ENCODE measurements around the gene GIT1. TPM values are rescaled to one million over a fixed set of nuclear protein-coding genes. Genes with fewer than 3 reads are reported as not detected.
A peak's percentile ranks its signal among the peaks of the same experiment; 100 is the strongest.

The GIT1 gene
- total RNA-seq, 1 donor from 2014 or later = 46.7 TPM

DNA sequence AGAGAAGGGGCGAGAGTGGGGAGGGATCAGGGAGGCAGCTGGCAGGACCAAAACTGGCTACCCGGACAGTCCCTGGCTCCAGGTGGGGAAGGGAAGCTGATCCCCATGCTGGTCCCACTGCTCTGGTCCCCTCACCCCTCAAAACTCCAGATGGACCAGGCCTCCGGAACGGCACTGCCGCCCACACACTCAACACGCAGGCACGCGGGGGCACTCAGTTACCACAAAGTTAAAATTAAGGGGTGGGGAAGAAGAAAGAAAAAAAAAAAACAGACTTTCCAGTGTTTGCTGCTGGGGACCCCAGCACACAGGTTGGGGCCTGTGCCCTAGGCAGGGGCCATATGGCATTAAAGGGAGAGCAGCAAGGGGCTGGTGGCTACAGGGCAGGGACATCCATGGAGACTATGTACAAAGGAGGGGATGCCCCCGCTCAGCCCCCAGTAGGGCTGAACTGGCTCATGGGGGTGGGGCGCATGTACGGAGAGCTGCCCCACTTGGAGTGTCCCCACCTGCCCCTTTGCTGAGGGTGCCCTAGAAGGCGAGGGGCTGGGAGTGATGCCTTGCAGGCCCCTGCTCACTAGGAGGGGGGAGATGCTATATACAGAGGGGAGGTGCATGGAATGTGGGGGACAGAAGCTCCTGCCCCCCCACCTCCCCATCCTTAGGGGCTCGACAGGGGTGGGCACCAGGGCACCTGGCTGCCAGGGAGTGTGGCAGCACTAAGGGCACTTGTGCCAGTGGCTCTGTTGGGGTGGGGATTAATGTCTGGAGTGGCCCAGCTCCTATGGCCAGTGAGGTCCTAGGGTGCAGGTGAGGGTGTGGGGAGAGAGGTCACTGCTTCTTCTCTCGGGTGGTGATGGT, 15.3 kb downstream of the GIT1 start:
- TF ChIP-seq, protein P1, sequence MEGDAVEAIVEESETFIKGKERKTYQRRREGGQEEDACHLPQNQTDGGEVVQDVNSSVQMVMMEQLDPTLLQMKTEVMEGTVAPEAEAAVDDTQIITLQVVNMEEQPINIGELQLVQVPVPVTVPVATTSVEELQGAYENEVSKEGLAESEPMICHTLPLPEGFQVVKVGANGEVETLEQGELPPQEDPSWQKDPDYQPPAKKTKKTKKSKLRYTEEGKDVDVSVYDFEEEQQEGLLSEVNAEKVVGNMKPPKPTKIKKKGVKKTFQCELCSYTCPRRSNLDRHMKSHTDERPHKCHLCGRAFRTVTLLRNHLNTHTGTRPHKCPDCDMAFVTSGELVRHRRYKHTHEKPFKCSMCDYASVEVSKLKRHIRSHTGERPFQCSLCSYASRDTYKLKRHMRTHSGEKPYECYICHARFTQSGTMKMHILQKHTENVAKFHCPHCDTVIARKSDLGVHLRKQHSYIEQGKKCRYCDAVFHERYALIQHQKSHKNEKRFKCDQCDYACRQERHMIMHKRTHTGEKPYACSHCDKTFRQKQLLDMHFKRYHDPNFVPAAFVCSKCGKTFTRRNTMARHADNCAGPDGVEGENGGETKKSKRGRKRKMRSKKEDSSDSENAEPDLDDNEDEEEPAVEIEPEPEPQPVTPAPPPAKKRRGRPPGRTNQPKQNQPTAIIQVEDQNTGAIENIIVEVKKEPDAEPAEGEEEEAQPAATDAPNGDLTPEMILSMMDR (IDR thresholded peaks at IDR 0.05; ENCODE audit: partially characterized antibody, unreplicated experiment) = no peak
- Mint-ChIP-seq H3K4me3 (ENCODE audit: unreplicated experiment) (no peak overlapping the region), H3K27me3 (ENCODE audit: unreplicated experiment) (peaks cover 15% of the 10 kb centered on the region), H3K4me1 (ENCODE audit: low read depth, unreplicated experiment) (peaks cover 4% of the 10 kb centered on the region), H3K9me3 (ENCODE audit: unreplicated experiment) (no peaks in the 10 kb centered on the region), H3K36me3 (ENCODE audit: unreplicated experiment) (no peaks in the 10 kb centered on the region), H3K27ac (ENCODE audit: unreplicated experiment) (no peak overlapping the region)
- DNase-seq = peak; percentile 9

DNA sequence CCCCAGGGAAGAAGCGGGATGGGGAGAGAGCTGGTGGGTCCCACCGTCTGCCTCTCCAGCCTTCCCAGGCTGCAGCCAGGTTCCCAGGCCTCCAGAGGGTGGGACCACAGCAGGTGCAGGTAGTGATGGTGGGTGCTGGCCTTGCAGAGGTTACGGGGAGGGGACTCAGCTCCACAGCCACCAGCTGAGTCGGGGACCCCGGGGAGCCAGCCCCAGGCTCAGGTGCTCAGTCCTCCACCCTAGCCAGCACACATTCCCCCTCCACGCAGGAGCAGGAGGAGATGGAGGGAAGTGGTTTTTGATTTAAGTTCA, 15.9 kb downstream of the GIT1 start:
- no peaks in the 10 kb centered on the region for H3K9me3 Mint-ChIP-seq (ENCODE audit: unreplicated experiment)
- H3K27ac Mint-ChIP-seq (ENCODE audit: unreplicated experiment) = no peak overlapping the region
- no peak overlapping the region for H3K4me3 Mint-ChIP-seq (ENCODE audit: unreplicated experiment)
- H3K4me1 Mint-ChIP-seq (ENCODE audit: low read depth, unreplicated experiment) = peaks cover 5% of the 10 kb centered on the region
- no peak for DNase-seq
- no peaks in the 10 kb centered on the region for H3K36me3 Mint-ChIP-seq (ENCODE audit: unreplicated experiment)
- TF ChIP-seq, protein P1 (IDR thresholded peaks at IDR 0.05; ENCODE audit: partially characterized antibody, unreplicated experiment) = no peak
- peaks cover 17% of the 10 kb centered on the region for H3K27me3 Mint-ChIP-seq (ENCODE audit: unreplicated experiment)

DNA sequence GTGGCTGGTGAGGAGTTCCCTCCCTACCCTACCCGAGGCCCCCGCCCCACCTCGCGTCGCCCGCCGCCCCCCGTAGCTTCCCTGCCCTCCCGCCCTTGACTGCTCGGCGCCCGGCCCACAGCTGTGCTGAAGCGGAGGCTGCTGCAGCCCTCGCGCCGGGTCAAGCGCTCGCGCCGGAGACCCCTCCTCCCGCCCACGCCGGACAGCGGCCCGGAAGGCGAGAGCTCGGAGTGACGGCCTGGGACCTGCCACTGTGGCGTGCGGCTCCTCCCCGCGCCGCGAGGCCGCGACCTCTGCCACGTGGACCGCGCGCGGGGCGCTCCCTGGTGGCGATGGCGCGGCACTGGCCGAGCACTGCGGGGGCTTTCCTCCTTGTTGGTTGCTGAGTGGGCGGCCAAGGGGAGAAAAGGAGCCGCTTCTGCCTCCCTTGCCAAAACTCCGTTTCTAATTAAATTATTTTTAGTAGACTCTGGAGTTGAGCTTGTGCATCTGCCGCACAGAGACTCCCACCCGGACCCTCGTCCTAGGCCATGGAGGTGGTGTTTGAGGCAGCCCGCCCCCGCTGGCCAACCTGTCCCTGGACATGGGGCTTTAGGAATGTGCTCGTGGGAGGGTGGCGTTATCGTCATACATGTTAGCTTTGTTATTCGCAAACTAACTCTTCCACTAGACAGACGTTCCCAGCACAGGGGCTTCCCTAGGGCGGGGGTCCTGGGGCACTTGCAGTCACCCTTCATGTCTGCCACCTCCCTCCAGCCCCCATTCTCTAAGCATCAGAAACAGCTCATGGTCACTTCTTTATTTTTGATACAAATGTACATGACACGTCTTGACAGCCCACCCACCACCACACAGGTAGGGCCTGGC, 16.5 kb downstream of the GIT1 start:
- Mint-ChIP-seq H3K4me3 (ENCODE audit: unreplicated experiment) (no peak overlapping the region), H3K27ac (ENCODE audit: unreplicated experiment) (no peak overlapping the region), H3K27me3 (ENCODE audit: unreplicated experiment) (peaks cover 20% of the 10 kb centered on the region), H3K4me1 (ENCODE audit: low read depth, unreplicated experiment) (peaks cover 7% of the 10 kb centered on the region), H3K9me3 (ENCODE audit: unreplicated experiment) (no peaks in the 10 kb centered on the region), H3K36me3 (ENCODE audit: unreplicated experiment) (no peaks in the 10 kb centered on the region)
- peak; percentile 86 for DNase-seq
- TF ChIP-seq, protein P1 (IDR thresholded peaks at IDR 0.05; ENCODE audit: partially characterized antibody, unreplicated experiment) = peak; percentile 80

DNA sequence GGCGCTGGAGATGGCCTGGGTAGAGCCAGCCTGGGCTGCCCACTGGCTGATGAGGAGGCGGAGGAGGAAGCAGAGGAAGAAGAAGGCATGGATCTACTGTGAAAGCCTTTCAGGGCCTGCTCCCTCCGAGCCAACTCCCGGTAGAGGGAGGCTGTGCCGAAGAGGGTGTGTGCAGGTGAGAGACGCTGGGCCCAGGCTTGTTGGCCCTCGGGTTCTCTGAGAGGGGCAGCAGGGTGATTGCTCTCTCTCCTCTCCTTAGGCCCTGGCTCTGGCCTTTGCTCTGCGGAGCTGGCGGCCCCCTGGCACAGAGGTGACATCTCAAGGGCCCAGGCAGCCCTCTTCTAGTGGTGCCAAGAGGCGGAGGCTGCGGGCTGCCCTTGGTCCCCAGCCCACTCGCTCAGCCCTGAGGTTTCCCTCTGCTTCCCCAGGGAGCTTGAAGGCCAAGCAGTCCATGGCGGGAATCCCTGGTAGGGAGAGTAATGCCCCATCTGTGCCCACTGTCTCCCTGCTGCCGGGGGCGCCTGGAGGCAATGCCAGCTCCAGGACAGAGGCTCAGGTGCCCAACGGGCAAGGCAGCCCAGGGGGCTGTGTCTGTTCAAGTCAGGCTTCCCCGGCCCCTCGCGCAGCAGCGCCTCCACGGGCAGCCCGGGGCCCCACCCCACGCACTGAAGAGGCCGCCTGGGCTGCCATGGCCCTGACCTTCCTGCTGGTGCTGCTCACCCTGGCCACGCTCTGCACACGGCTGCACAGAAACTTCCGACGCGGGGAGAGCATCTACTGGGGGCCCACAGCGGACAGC, 17.4 kb downstream of the GIT1 start:
- Mint-ChIP-seq H3K27ac (ENCODE audit: unreplicated experiment) (no peak overlapping the region), H3K4me1 (ENCODE audit: low read depth, unreplicated experiment) (peaks cover 7% of the 10 kb centered on the region), H3K4me3 (ENCODE audit: unreplicated experiment) (no peak overlapping the region), H3K27me3 (ENCODE audit: unreplicated experiment) (peaks cover 20% of the 10 kb centered on the region), H3K9me3 (ENCODE audit: unreplicated experiment) (no peaks in the 10 kb centered on the region), H3K36me3 (ENCODE audit: unreplicated experiment) (no peaks in the 10 kb centered on the region)
- TF ChIP-seq, protein P1 (IDR thresholded peaks at IDR 0.05; ENCODE audit: partially characterized antibody, unreplicated experiment) = no peak
- no peak for DNase-seq
